HepG2 (cell line): Measurements from ENCODE around the gene ISG20.

ENCODE experiments used
- MAZ ChIP-seq, 2 experiments: sonication (generic) in 1 of 2; formaldehyde crosslinking in 1 of 2; IDR thresholded peaks; 2 replicates each; pipeline versions ENCODE4 v1.5.0 to v1.6.1; 2012 to 2020; ENCODE audit warnings: low read depth in 2 of 2, mild to moderate bottlenecking in 2 of 2, borderline replicate concordance in 1 of 2, improper control_type of control experiment in 1 of 2, low read length in 1 of 2, missing genetic modification reagents in 1 of 2, moderate library complexity in 1 of 2
- SETDB1 ChIP-seq: sonication (generic); formaldehyde crosslinking; IDR thresholded peaks from 2 replicates; pipeline ENCODE4 v1.5.1; 2020; ENCODE audit warnings: missing genetic modification reagents, mild to moderate bottlenecking, borderline replicate concordance

DNA sequence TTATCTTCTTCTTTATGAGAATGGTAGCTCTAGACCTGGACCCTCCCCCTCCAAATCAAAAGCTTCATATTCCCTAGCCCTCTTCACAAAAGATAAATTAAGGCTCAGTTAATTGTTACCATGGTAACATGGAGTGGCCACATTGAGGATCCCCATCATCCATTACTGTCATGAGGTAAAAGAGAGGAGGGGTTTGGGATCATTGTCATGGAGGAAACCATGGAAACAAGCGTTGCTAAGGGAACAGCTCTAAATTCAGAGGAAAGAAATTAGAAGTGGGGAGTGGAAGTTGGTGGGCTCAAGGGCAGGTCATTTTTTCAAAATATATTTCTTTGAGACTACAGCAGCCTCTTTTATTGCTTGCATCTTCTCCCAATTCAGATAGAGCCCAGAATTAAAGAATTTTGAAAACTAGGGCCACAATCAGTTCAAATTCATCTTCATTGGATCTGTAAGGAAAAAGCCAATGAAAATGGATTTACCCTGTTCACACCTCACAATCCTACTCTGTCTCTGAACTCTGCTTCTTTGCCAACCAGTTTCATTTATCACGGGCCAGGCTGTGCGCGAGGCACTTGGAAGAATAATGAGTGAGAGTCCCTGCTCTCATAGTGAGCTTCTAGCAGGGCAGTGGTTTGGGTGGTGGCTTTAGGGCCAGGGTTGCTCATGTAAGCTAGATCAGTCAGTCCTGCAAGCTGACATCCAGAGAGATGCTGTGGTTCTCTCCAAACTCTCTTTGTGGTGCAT, 29.3 kb upstream of the ISG20 start:
- TF ChIP-seq SETDB1 (CRISPR knock-in tag) = no peak
- no peak for TF ChIP-seq MAZ (IDR thresholded peaks at IDR 0.05; ENCODE audit: borderline replicate concordance, low read depth, low read length)
- TF ChIP-seq MAZ (CRISPR knock-in tag; IDR thresholded peaks at IDR 0.05; ENCODE audit: low read depth) = no peak
